GM12878 (cell line): Measurements from ENCODE around the gene MYRF. TPM values are rescaled to one million over a fixed set of nuclear protein-coding genes. Genes with fewer than 3 reads are reported as not detected.

Source experiments
- ATAC-seq: fragments of 200-7000 bp; cut with Tn5 transposase; 3 replicates; pipeline ENCODE4 v1.9.1; 2020; ENCODE audit warnings: mild to moderate bottlenecking, moderate library complexity
- BruUV-seq: library from RNA; stranded (reverse); fragments of 400-500 nt; replicated peaks from 2 replicates; lab custom pipeline; 2021; lab: Mats Ljungman, UMichigan
- CTCF ChIA-PET: fragments of 300-600 bp; sonication (Branson Sonifier 250); formaldehyde crosslinking; extraction: SDS; loops from one replicate; lab custom pipeline; 2021; ENCODE audit warnings: inconsistent platforms; lab: Yijun Ruan, JAX
- POLR2A ChIA-PET: fragments of 350-600 bp; formaldehyde crosslinking; extraction: SDS; loops from one replicate; lab custom pipeline; 2021; ENCODE audit warnings: inconsistent platforms; lab: Charles Lee
- RAD21 ChIA-PET: fragments of 300-600 bp; sonication (Branson Sonifier 250); formaldehyde crosslinking; loops from one replicate; lab custom pipeline; 2023; ENCODE audit warnings: antibody characterized with exemption; ENCODE audit not compliant: unreplicated experiment; lab: Charles Lee
- SMC1A ChIA-PET: fragments of 300-600 bp; sonication (Branson Sonifier 250); formaldehyde crosslinking; loops from one replicate; lab custom pipeline; 2023; ENCODE audit not compliant: unreplicated experiment, uncharacterized antibody; lab: Charles Lee
- DNase-seq: peaks from one replicate; pipeline ENCODE4 v3.0.0-alpha.2; 2011; ENCODE audit warnings: low read depth, low spot score
- FAIRE-seq: peaks from 3 replicates; lab custom pipeline; 2011; peaks lifted over from hg19 to GRCh38; lab: Jason Lieb, UNC
- H2AFZ ChIP-seq: 2 replicates; pipeline ENCODE4 v1.6.0; 2011; ENCODE audit warnings: low read depth, low read length, control low read depth; ENCODE audit not compliant: control insufficient read depth
- H3K27ac ChIP-seq: 2 replicates; pipeline ENCODE4 v1.5.1; 2011; ENCODE audit warnings: control low read depth; ENCODE audit not compliant: control insufficient read depth, insufficient read depth
- H3K27me3 ChIP-seq, 2 experiments: replicated peaks in 1 of 2; 2 replicates each; pipeline versions ENCODE4 v1.6.0 to v1.6.1; 2011; ENCODE audit warnings: low read length in 1 of 2; ENCODE audit not compliant: control insufficient read depth in 2 of 2, insufficient read depth in 2 of 2
- H3K36me3 ChIP-seq, 2 experiments: 2 replicates each; pipeline ENCODE4 v1.5.1; 2011; ENCODE audit warnings: low read length in 1 of 2; ENCODE audit not compliant: control insufficient read depth in 2 of 2, insufficient read depth in 2 of 2
- H3K4me1 ChIP-seq: 2 replicates; pipeline ENCODE4 v1.6.1; 2011; ENCODE audit warnings: mild to moderate bottlenecking, low read length, moderate library complexity, mixed read lengths; ENCODE audit not compliant: control insufficient read depth, insufficient read depth
- H3K4me2 ChIP-seq: 2 replicates; pipeline ENCODE4 v1.6.0; 2011; ENCODE audit warnings: control low read depth; ENCODE audit not compliant: control insufficient read depth, insufficient read depth
- H3K4me3 ChIP-seq: fragments of 200-600 bp; sonication (generic); 2 replicates; pipeline ENCODE4 v1.5.1; 2016
- H3K79me2 ChIP-seq: 2 replicates; pipeline ENCODE4 v1.6.0; 2011; ENCODE audit warnings: low read length; ENCODE audit not compliant: control insufficient read depth, insufficient read depth
- H3K9ac ChIP-seq: 2 replicates; pipeline ENCODE4 v1.8.0; 2011; ENCODE audit warnings: low read length, control low read depth, mixed read lengths; ENCODE audit not compliant: control insufficient read depth, insufficient read depth
- H3K9me3 ChIP-seq: replicated peaks from 3 replicates; pipeline ENCODE4 v1.5.1; 2011; ENCODE audit warnings: mild to moderate bottlenecking, low read length; ENCODE audit not compliant: control insufficient read depth, insufficient read depth
- H4K20me1 ChIP-seq: 2 replicates; pipeline ENCODE4 v1.6.0; 2011; ENCODE audit not compliant: control insufficient read depth, insufficient read depth
- BCLAF1 ChIP-seq: fragments of 450-650 bp; IDR thresholded peaks from 2 replicates; pipeline ENCODE4 v1.6.1; 2017; ENCODE audit warnings: antibody characterized with exemption, mild to moderate bottlenecking, moderate library complexity
- BHLHE40 ChIP-seq, 2 experiments: fragments of 450-650 bp in 1 of 2; IDR thresholded peaks; 2 replicates each; pipeline ENCODE4 v1.6.1; 2011 to 2017; ENCODE audit warnings: low read depth in 2 of 2, borderline replicate concordance in 1 of 2, improper control_type of control experiment in 1 of 2, low read length in 1 of 2, mild to moderate bottlenecking in 1 of 2
- CBFB ChIP-seq: IDR thresholded peaks from 2 replicates; pipeline ENCODE4 v1.6.1; 2016; ENCODE audit warnings: antibody characterized with exemption, low read depth
- CHD4 ChIP-seq: fragments of 200-600 bp; sonication (generic); IDR thresholded peaks from 2 replicates; pipeline ENCODE4 v1.6.1; 2016; ENCODE audit warnings: mild to moderate bottlenecking
- CREB1 ChIP-seq: IDR thresholded peaks from 2 replicates; pipeline ENCODE4 v1.6.1; 2012; ENCODE audit warnings: low read depth, mild to moderate bottlenecking, inconsistent platforms
- EP300 ChIP-seq, 2 experiments: fragments of 150-350 bp in 1 of 2; IDR thresholded peaks; 2 replicates each; pipeline ENCODE4 v1.6.1; 2011 to 2012; ENCODE audit warnings: low read depth in 2 of 2, low read length in 2 of 2, borderline replicate concordance in 1 of 2, improper control_type of control experiment in 1 of 2, inconsistent platforms in 1 of 2; ENCODE audit not compliant: control insufficient read depth in 1 of 2
- GABPA ChIP-seq: IDR thresholded peaks from 2 replicates; pipeline ENCODE4 v1.6.1; 2014; ENCODE audit warnings: antibody characterized with exemption, low read depth, mild to moderate bottlenecking, inconsistent platforms
- IKZF1 ChIP-seq: fragments of 450-650 bp; conservative IDR thresholded peaks from 2 replicates; pipeline ENCODE4 v1.6.1; 2017; ENCODE audit warnings: antibody characterized with exemption, mild to moderate bottlenecking
- IRF5 ChIP-seq: fragments of 450-650 bp; IDR thresholded peaks from 2 replicates; pipeline ENCODE4 v1.6.1; 2017; ENCODE audit warnings: borderline replicate concordance
- LARP7 ChIP-seq: fragments of 450-650 bp; IDR thresholded peaks from 2 replicates; pipeline ENCODE4 v1.6.1; 2017; ENCODE audit warnings: mild to moderate bottlenecking
- MAX ChIP-seq: IDR thresholded peaks from 2 replicates; pipeline ENCODE4 v1.6.1; 2012; ENCODE audit warnings: low read depth, low read length, improper control_type of control experiment
- RELA ChIP-seq: fragments of 450-650 bp; IDR thresholded peaks from 2 replicates; pipeline ENCODE4 v1.8.0; 2014; ENCODE audit warnings: borderline replicate concordance; ENCODE audit not compliant: partially characterized antibody
- RFX5 ChIP-seq: IDR thresholded peaks from 2 replicates; pipeline ENCODE4 v1.6.1; 2011; ENCODE audit warnings: low read depth, low read length, improper control_type of control experiment
- SMAD1 ChIP-seq: fragments of 450-650 bp; IDR thresholded peaks from 2 replicates; pipeline ENCODE4 v1.6.1; 2018; ENCODE audit warnings: mild to moderate bottlenecking, low read depth; ENCODE audit not compliant: partially characterized antibody
- SREBF2 ChIP-seq: IDR thresholded peaks from 2 replicates; pipeline ENCODE4 v1.6.1; 2012; ENCODE audit warnings: mild to moderate bottlenecking, low read length
- SRF ChIP-seq, 2 experiments: IDR thresholded peaks; 2 replicates each; pipeline ENCODE4 v1.6.1; 2011; ENCODE audit warnings: low read depth in 2 of 2, low read length in 2 of 2, mild to moderate bottlenecking in 1 of 2, moderate library complexity in 1 of 2
- STAT3 ChIP-seq: IDR thresholded peaks from 2 replicates; pipeline ENCODE4 v1.6.1; 2011; ENCODE audit warnings: low read depth, low read length, improper control_type of control experiment
- TCF12 ChIP-seq: IDR thresholded peaks from 2 replicates; pipeline ENCODE4 v1.6.1; 2011; ENCODE audit warnings: low read depth, mild to moderate bottlenecking, low read length
- WGBS: methylation state at CpG from one replicate; pipeline ENCODE4 v1.1.6; 2016; ENCODE audit warnings: low lambda C conversion rate; ENCODE audit not compliant: insufficient replicate concordance, insufficient coverage; ENCODE audit errors: missing lambda C conversion rate; 5-methylcytosine and 5-hydroxymethylcytosine counted together
- in situ Hi-C: fragments of 300-500 bp; cut with MboI; formaldehyde crosslinking; loops from 9 replicates; pipeline ENCODE4 v1.14.3; 2018; ENCODE audit warnings: mixed read lengths
- intact Hi-C: fragments of 100-400 bp; cut with micrococcal nuclease; formaldehyde crosslinking; loops from one replicate; pipeline ENCODE4 v1.14.2; 2022; ENCODE audit not compliant: unreplicated experiment
- polyA plus RNA-seq, 11 experiments: library from polyadenylated mRNA; depleted of rRNA in 4 of 11; unstranded in 6 of 11; stranded (reverse) in 5 of 11; fragments of >200 nt; fragmentation: Nextera tagmentation in 4 of 11; fragmentation: Illumina TruSeq in 1 of 11; extraction: Ambion mirVana in 4 of 11; extraction: Trizol in 1 of 11; gene quantifications; 1 replicate in 1 of 11; 2 replicates in 10 of 11; pipeline versions ENCODE4 v1.2.1 to v1.2.3, GENCODE V29; 2011 to 2016; ENCODE audit warnings: inconsistent platforms in 2 of 11, missing spikeins in 2 of 11, low read depth in 1 of 11
- total RNA-seq, 4 experiments: library from RNA; depleted of rRNA in 3 of 4; stranded (reverse); fragments of >200 nt in 3 of 4; fragmentation: Illumina TruSeq in 1 of 4; extraction: Trizol in 1 of 4; gene quantifications; 2 replicates each; pipeline versions ENCODE4 v1.2.1 to v1.2.3, GENCODE V29; 2013 to 2021

MYRF gene
- total and polyA plus RNA-seq, 10 of the 15 experiments (the other 5 are each of a cell fraction or from before 2014, with no cell fraction given), result 0.27 to 15.6 (median 0.89) TPM

DNA sequence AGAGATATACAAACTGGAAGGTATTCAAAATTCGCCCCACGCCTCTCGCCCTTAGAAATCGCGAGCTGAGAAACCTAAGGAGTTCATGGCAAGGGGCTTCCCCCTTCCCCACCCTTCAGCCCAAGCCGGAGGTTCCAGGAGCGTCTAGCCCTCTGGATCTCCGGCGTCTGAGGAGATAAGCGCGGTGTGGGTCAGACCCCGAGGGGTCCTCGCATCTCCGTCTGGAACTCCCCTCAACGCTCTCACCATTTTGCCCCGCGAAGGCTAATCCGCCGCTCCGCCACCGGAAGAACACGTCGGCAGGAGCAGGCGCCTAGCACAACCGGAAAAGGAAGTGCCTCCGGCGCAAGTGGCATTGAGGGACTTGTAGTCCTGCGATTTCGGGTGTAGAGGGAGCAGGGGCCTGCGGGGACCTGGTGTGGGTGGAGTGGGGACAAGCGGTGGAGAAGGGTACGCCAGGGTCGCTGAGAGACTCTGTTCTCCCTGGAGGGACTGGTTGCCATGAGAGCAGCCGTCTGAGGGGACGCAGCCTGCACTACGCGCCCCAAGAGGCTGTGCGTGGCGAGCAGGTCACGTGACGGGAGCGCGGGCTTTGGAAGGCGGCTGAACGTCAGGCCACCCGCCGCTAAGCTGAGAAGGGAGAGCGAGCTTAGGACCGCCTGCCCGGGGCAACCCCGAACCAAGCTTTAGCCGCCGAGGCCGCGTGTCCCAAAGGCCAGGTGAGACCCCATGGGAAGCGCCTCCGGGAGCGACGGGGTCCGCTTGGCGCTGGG is 40.1 kb downstream of the MYRF start, which contains the start of the genes FEN1 and TMEM258:
Gene FEN1 (plus strand): TSS at position 602 of the 773 bp plus-strand sequence. CDS start 2,451 bp downstream, outside the sequence.
Gene TMEM258 (minus strand): TSS at position 290 of the 773 bp plus-strand sequence. CDS start 41 bp downstream, at position 249.
- FAIRE-seq, result peak; percentile 85
- POLR2A ChIA-PET, result interaction anchor here (0.8 to 6.7 kb wide), 13 partner anchors 9 to 295 kb away, joined by 3 to 60 read pairs (median 3); partner anchors contain the start of genes FADS1 and MYRF
- SMC1A ChIA-PET, result interaction anchor here (1.1 to 8.3 kb wide), 10 partner anchors 15 to 316 kb away, joined by 3 to 91 read pairs (median 4); partner anchors contain the start of gene FADS3
- peak within 1 kb of the TSS; percentile 99 for H2AFZ ChIP-seq
- H3K9ac ChIP-seq, result peak within 1 kb of the TSS; percentile 100
- H3K4me1 ChIP-seq, result no peaks in the 10 kb centered on the region; the same call in 1 of the 2 replicates
- ATAC-seq, result peak; percentile 92
- H3K36me3 ChIP-seq, result peaks cover 20 to 21% of the 10 kb centered on the region in 2 experiments; a peak in 3 of 4 replicates
- peak within 1 kb of the TSS; percentile 98 for H3K4me3 ChIP-seq
- WGBS, result under 1% methylated on average over 61 of the region's 61 CpGs
- DNase-seq, result peak; percentile 76
- in situ Hi-C loops (no loop called here), intact Hi-C loops (loop anchor here (1.0 to 2.0 kb wide), 2 partner anchors 23 to 42 kb away; no protein-coding TSS in a partner anchor)
- no TSS peak for BruUV-seq
- RAD21 ChIA-PET, result interaction anchor here (1.1 to 4.5 kb wide), 13 partner anchors 9 to 320 kb away, joined by 3 to 32 read pairs (median 4); no protein-coding TSS in a partner anchor
- H3K79me2 ChIP-seq, result peaks cover 73% of the 10 kb centered on the region
- no peaks in the 10 kb centered on the region for H4K20me1 ChIP-seq
- CTCF ChIA-PET, result interaction anchor here (0.9 to 12.7 kb wide), 18 partner anchors 18 to 316 kb away, joined by 3 to 200 read pairs (median 6); partner anchors contain the start of gene BEST1
- H3K27me3 ChIP-seq, result no peaks in the 10 kb centered on the region
- H3K27ac ChIP-seq, result peak within 1 kb of the TSS; percentile 100
- H3K9me3 ChIP-seq, result no peaks in the 10 kb centered on the region
- peak within 1 kb of the TSS; percentile 83 for H3K4me2 ChIP-seq
- TF ChIP-seq STAT3 (no peak), RELA (peak; percentile 81), SRF (IDR thresholded peaks at IDR 0.05; ENCODE audit: low read depth in 2 of 2, low read length in 2 of 2) (peak in 1 of 2 experiments; percentile 78; a peak in 2 of 4 replicates), SMAD1 (peak; percentile 71), BHLHE40 (IDR thresholded peaks at IDR 0.05; ENCODE audit: borderline replicate concordance in 1 of 2, low read depth in 2 of 2, low read length in 1 of 2) (peak; percentile 77 to 98), IKZF1 (peak; percentile 99), MAX (peak; percentile 79), BCLAF1 (no peak), SREBF2 (0 out of 2 replicates have a peak, but pooled peaks have one; percentile 33), IRF5 (no peak), CBFB (peak; percentile 81; the same call in 1 of the 2 replicates), LARP7 (peak; percentile 16; the same call in 1 of the 2 replicates), RFX5 (no peak), CHD4 (no peak), TCF12 (no peak), CREB1 (peak; percentile 76), GABPA (peak; percentile 97), EP300 (IDR thresholded peaks at IDR 0.05; ENCODE audit: borderline replicate concordance in 1 of 2, control insufficient read depth in 1 of 2, low read depth in 2 of 2, low read length in 2 of 2) (no peak)
